Fibroblast of the aortic adventitia (primary cell): ENCODE data around the gene WDR20. TPM values are rescaled to one million over a fixed set of nuclear protein-coding genes. Genes with fewer than 3 reads are reported as not detected.
"Not testable (repeated sequence)": the region's sequence is repeated elsewhere in the genome, so short reads cannot be mapped to it uniquely, and the experiment has no call there.

Experiments used
- DNase-seq: peaks from one replicate; pipeline ENCODE4 v3.0.0-alpha.2; 2010; ENCODE audit warnings: low read depth
- H3K4me3 ChIP-seq: 2 replicates; pipeline ENCODE4 v1.5.1; 2011; ENCODE audit warnings: low read depth, mild to moderate bottlenecking, control low read depth, low read length, moderate library complexity
- CTCF ChIP-seq: IDR thresholded peaks from 2 replicates; pipeline ENCODE4 v1.5.1; 2011; ENCODE audit warnings: mild to moderate bottlenecking, low read length, control low read depth, inconsistent platforms; ENCODE audit not compliant: insufficient read depth
- total RNA-seq: library from RNA; depleted of rRNA; stranded (reverse); fragments of >200 nt; gene quantifications from 2 replicates; pipeline ENCODE4 v1.2.3, GENCODE V29; 2012; ENCODE audit warnings: low replicate concordance

The WDR20 gene
- total RNA-seq, 1 donor = 14.6 TPM

- H3K4me3 ChIP-seq = no peak overlapping the region
- DNase-seq = no peak
- no peak for TF ChIP-seq CTCF
Measured at GRCh38 chr14:102236026-102236425, 96.3 kb downstream of the WDR20 start.

GRCh38 chr14:102238131-102238530 is 98.4 kb downstream of the WDR20 start:
- no peak for DNase-seq
- no peak overlapping the region for H3K4me3 ChIP-seq
- no peak for TF ChIP-seq CTCF

- no peak overlapping the region for H3K4me3 ChIP-seq
- no peak for TF ChIP-seq CTCF
- DNase-seq = no peak
Measured at GRCh38 chr14:102238766-102239165, 99.1 kb downstream of the WDR20 start.

GRCh38 chr14:102239231-102239630 is 99.5 kb downstream of the WDR20 start:
- no peak for TF ChIP-seq CTCF
- no peak for DNase-seq
- no peak overlapping the region for H3K4me3 ChIP-seq

- DNase-seq, H3K4me3 ChIP-seq: not testable (repeated sequence)
Measured at GRCh38 chr14:102240481-102240880, 100.8 kb downstream of the WDR20 start.

GRCh38 chr14:102241147-102241546 is 101.5 kb downstream of the WDR20 start:
- no peak overlapping the region for H3K4me3 ChIP-seq
- no peak for DNase-seq
- TF ChIP-seq CTCF = no peak

GRCh38 chr14:102243795-102244194 is 104.1 kb downstream of the WDR20 start:
- H3K4me3 ChIP-seq, DNase-seq: not testable (repeated sequence)

- no peak for TF ChIP-seq CTCF
- H3K4me3 ChIP-seq = no peak overlapping the region
- DNase-seq = no peak
Measured at GRCh38 chr14:102246071-102246470, 106.4 kb downstream of the WDR20 start.
